Epithelial cell of umbilical artery (primary cell): Measurements from ENCODE around the gene ZFP82. TPM values are rescaled to one million over a fixed set of nuclear protein-coding genes. Genes with fewer than 3 reads are reported as not detected.

ENCODE experiments used
- total RNA-seq: library from RNA; depleted of rRNA; stranded (reverse); fragments of >200 nt; gene quantifications from 2 replicates; pipeline ENCODE4 v1.2.3, GENCODE V29; 2014

Gene ZFP82
- 4.2 and 5.3 TPM in 2 replicates for total RNA-seq

DNA sequence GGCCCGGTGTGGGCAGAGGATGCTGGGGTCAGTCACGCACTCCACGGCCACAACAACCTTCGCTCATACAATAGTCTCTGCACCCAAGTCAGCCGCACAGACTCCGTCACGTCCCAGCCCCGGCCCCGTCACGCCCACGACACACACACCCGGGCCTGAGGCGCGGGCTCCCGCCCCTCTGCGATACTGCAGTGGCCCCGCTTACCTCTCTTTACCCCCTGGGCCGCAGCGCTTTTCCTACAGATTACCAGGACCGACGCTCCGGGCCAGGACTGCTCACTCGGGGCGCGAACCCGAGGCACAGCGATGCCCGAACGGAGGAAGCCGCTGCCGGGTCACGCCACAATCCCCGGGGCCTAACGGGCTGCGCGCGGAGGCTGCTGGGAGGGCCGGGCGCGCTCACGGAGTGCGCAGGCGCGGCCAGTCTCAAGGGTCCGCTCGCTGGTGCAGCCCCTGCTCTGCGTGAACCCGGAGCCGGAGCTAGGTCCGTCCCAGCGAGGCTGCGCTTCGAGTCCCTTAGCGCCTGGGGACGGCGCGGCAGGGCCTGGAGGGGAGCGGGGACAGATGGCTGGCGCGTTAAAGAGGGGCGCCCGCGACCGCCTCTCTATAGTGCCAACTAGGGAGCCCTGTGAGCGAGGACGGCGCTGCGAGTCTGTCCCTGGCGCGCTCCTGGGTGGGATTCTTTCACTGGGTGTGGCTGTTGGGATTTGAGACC is at the start of gene ZFP82:
ZFP82 (minus strand) TSS at position 358 of the 715 bp plus-strand sequence. CDS start 8,855 bp downstream, outside the sequence.

DNA sequence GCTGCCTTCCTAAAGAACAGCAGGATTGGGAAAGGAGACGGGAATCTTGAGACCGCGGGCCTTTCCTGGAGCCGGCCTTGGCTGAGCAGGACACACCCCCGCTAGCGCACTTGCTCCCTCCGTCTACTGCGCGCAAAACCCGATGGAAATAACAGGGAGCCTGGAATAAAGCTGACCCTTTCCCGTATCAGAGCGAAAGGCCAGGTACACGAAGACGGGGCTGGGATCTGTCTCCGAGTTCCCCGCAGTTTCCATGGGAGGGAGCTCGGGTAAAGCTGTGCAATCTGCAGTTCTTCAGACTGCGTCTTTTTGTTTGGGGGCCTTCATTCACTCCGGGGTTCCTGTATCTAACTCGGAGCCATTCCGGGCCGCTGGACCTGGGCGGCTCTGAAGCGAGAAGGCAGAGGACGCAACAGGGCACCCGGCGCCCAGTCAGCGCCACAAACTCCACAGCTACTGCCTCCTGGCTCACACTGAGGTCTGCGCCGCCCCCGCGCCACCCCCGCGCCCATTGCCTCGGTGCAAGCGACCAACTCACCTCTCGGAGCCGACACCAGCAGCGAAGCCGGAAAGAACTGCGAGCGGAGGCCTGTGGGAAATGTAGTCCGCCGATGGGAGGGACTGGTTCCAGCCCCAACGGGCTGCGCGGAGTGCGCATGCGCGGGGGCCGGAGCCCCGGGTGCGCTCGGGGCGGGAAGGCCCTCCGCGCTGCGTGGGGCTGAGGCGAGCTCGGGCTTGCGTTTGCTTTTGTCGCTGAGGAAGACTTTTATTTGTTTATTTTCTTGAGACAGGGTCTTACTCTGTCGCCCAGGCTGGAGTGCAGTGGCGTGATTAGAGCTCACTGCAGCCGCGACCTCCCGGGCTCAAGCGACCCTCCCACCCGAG is 39.6 kb downstream of the ZFP82 start, which contains the start of gene ZFP14:
ZFP14 (minus strand) TSS at position 577 of the 885 bp plus-strand sequence. CDS start 11,309 bp downstream, outside the sequence.

Other genes with a start within 250 kb of the ZFP82 start
- 5.5 TPM in 2 replicates for gene ZNF565, start 204.0 kb downstream of the ZFP82 start, total RNA-seq
- gene ZNF146, start 203.5 kb downstream of the ZFP82 start, total RNA-seq: 132 and 153 TPM in 2 replicates
- gene ZFP14, start 39.4 kb downstream of the ZFP82 start, total RNA-seq: 1.6 and 6.1 TPM in 2 replicates
- gene ZNF566, start 70.9 kb upstream of the ZFP82 start, total RNA-seq: 9.7 and 11.2 TPM in 2 replicates
- gene ZNF260, start 109.6 kb upstream of the ZFP82 start, total RNA-seq: 15.6 and 21.7 TPM in 2 replicates
- 8.1 and 9.4 TPM in 2 replicates for gene ZNF529, start 154.6 kb upstream of the ZFP82 start, total RNA-seq
- gene ZNF382, start 186.7 kb upstream of the ZFP82 start, total RNA-seq: 5.5 and 9.4 TPM in 2 replicates
- gene ZNF461, start 248.2 kb upstream of the ZFP82 start, total RNA-seq: 5.6 and 6.2 TPM in 2 replicates